22Rv1 (cell line): ENCODE data around the gene SIK2.
"Not testable (repeated sequence)": the region's sequence is repeated elsewhere in the genome, so short reads cannot be mapped to it uniquely, and the experiment has no call there.

ENCODE experiments used
- H3K27ac ChIP-seq: fragments of 450-650 bp; 2 replicates; pipeline ENCODE4 v1.5.1; 2017
- ZFX ChIP-seq: fragments of 450-650 bp; IDR thresholded peaks from 2 replicates; pipeline ENCODE4 v1.6.1; 2017; ENCODE audit warnings: antibody characterized with exemption, borderline replicate concordance
- TF ChIP-seq, protein P1 (sequence below): fragments of 450-650 bp; IDR thresholded peaks from 2 replicates; pipeline ENCODE4 v1.5.1; 2017; ENCODE audit warnings: mild to moderate bottlenecking

The SIK2 gene

DNA sequence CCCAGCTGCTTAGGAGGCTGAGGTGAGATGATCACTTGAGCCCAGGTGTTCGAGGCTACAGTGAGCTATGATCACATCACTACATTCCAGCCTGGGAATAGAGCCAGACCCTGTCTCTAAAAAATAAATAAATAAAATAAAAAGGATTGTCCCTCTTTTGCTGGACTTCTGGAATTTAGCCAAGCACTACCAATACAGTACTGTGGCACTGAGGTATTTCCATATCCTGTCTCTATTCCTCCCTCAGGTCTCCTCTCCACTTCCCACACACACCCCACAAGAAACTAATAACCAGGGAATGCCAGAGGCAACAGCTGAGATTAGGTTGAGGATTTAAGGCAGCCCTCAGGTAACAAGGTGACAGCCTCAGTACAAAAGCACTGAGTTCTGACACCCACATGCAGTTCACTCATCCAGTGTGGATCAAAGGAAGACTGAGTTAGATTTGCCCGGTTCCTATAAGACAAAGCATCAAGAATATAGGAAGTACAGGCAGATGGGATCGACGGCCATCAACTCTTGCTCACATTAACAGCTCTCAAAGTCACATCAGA is 168.4 kb downstream of the SIK2 start:
- H3K27ac ChIP-seq = no peak overlapping the region
- TF ChIP-seq ZFX = no peak
- TF ChIP-seq, protein P1, sequence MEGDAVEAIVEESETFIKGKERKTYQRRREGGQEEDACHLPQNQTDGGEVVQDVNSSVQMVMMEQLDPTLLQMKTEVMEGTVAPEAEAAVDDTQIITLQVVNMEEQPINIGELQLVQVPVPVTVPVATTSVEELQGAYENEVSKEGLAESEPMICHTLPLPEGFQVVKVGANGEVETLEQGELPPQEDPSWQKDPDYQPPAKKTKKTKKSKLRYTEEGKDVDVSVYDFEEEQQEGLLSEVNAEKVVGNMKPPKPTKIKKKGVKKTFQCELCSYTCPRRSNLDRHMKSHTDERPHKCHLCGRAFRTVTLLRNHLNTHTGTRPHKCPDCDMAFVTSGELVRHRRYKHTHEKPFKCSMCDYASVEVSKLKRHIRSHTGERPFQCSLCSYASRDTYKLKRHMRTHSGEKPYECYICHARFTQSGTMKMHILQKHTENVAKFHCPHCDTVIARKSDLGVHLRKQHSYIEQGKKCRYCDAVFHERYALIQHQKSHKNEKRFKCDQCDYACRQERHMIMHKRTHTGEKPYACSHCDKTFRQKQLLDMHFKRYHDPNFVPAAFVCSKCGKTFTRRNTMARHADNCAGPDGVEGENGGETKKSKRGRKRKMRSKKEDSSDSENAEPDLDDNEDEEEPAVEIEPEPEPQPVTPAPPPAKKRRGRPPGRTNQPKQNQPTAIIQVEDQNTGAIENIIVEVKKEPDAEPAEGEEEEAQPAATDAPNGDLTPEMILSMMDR = no peak

DNA sequence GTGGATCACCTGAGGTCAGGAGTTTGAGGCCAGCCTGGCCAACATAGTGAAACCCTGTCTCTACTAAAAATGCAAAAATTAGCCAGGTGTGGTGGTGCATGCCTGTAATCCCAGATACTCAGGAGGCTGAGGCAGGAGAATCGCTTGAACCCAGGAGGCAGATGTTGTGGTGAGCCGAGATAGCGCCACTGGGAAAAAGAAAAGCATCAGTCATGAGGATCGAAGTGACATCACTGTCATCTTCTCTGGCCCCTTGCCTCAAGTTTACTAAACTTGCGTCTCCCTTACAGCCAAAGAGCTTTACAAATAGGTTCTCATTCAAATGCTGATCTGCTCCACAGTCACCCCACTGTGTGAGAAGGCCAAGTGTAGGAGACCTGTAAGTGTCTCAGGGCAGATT is 169.0 kb downstream of the SIK2 start:
- H3K27ac ChIP-seq = not testable (repeated sequence)

- TF ChIP-seq, protein P1 = no peak
- no peak for TF ChIP-seq ZFX
Observed at GRCh38 chr11:111772535-111772934, 170.3 kb downstream of the SIK2 start.

GRCh38 chr11:111774955-111775710 is 172.9 kb downstream of the SIK2 start:
- H3K27ac ChIP-seq = no peak overlapping the region
- TF ChIP-seq ZFX = no peak
- TF ChIP-seq, protein P1 = no peak

More at GRCh38 chr11:111772535-111772934, 170.3 kb downstream of the SIK2 start:
- H3K27ac ChIP-seq = no peak overlapping the region

DNA sequence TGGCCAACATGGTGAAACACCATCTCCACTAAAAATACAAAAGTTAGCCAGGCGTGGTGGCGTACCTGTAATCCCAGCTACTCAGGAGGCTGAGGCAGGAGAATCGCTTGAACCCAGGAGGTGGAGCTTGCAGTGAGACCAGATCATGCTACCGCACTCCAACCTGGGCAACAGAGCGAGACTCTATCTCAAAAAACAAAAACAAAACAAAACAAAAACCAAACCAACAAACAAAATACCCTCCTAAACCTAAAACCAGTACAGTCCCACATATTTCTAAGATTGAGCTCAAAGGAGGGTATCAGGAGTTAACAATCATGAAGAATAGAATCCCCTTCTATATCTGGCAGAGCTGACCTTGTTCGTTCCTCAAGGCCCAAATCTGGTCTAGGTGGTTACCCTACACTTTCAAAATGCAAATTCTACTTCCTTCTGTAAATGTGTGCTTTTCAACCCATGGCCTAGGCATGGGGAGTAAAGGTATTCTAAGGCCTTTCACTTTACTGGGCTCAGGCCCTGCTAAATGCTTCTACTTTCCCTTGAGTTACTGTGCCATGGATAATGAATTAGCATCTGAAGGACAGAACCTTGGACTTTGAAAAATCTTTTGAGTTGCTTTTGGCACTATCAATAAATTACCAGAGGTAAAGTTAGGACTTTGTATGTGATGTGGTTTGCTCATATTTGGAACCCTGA is 174.3 kb downstream of the SIK2 start:
- TF ChIP-seq ZFX = no peak
- TF ChIP-seq, protein P1 = no peak
- no peak overlapping the region for H3K27ac ChIP-seq

GRCh38 chr11:111777094-111778046 is 175.1 kb downstream of the SIK2 start:
- TF ChIP-seq, protein P1 = peak; percentile 83
- no peak for TF ChIP-seq ZFX
- peak overlapping the region; percentile 43 for H3K27ac ChIP-seq

- TF ChIP-seq, protein P1 = no peak
- TF ChIP-seq ZFX = no peak
- H3K27ac ChIP-seq = peak overlapping the region; percentile 43
Observed at GRCh38 chr11:111778047-111778558, 175.9 kb downstream of the SIK2 start.
